Daoy (cell line): ENCODE results near the gene CASP8AP2. TPM values are rescaled to one million over a fixed set of nuclear protein-coding genes. Genes with fewer than 3 reads are reported as not detected.
"Not testable (repeated sequence)": the region's sequence is repeated elsewhere in the genome, so short reads cannot be mapped to it uniquely, and the experiment has no call there.

ENCODE experiments used
- DNase-seq: peaks from one replicate; pipeline ENCODE4 v3.0.0-alpha.2; 2015; ENCODE audit warnings: low read depth
- total RNA-seq: library from RNA; depleted of rRNA; stranded (reverse); fragments of >200 nt; shearing (Covaris generic); gene quantifications from 2 replicates; pipeline ENCODE4 v1.2.3, GENCODE V29; 2014; rRNA removed

Gene CASP8AP2
- total RNA-seq: 11.5 and 12.3 TPM in 2 replicates

DNA sequence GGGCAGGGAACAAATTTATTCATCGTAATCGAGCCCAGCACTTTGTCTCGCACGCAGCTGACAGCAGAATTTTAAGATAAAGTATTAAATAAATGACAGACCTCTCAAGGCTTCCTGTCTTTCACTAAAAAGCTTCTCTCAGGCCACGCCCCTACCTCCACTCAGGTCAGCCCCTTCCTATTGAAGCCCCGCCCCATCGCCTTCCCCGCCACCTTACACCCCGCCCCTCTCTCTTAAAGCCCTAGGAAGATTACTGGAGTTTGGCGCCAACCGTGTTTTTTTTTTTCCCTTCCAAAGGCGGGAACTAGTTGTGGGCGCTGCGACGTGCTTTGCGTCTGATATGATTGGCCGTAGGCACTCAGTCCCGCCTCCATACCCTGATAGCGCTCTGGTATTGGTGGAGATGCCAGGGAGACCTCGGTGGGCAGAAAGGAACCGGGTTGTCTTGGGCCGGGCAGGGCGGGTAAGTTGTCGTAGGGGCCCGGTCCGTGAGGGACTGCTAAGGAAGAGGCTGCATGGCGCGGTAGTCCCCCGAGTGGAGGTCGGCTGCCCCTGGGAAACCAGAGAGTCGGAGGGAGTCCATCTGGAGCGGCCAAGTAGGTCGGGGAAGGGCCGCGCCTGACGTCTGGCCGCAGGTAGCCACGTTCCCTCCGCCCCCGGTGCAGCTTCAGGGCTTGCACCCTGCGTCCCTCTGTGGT lies at the start of gene CASP8AP2:
TSS of gene CASP8AP2 (plus strand) at position 409 of the 698 bp plus-strand sequence.
- peak; percentile 96 for DNase-seq

DNA sequence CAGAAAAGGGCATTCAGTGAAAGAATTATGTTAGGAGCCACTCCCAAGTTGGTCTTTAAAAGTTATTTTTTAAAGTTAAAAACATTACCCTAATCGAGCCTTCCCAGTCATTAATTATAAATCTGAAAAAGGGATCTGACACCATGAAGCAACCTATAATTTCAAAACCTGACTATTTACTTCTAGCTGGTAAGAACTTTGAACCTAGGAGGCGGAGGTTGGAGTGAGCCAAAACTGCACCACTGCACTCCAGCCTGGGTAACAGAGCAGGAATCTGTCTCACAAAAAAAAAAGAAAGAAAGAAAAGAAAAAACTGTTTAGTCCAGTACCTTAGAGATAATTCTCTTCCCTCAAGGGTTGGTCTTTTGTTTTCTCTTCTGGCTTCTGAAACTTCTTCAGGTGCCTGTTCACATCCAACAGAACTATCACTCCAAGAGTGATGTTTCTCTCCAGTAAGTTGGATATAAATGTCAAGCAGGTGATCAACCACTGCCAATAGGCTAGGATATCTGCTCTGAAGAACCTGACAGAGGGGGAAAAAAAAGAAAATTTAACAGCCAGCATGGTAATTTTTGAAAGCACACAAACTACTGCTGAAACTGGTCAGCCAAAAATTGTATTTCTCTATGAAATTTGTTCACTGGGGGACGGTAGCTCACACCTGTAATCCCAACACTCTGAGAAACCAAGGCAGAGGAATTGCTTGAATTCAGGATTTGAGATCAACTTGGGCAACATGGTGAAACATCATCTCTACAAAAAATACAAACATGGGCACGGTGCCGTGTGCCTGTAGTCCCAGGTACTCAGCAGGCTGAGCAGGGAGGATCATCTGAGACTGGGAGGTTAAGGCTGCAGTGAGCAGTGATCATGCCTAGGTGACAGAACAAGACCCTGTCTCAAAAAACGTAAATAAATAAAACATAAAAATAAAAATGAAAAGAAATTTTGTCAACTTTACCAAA lies 48.3 kb upstream of the CASP8AP2 start:
- no peak for DNase-seq

DNA sequence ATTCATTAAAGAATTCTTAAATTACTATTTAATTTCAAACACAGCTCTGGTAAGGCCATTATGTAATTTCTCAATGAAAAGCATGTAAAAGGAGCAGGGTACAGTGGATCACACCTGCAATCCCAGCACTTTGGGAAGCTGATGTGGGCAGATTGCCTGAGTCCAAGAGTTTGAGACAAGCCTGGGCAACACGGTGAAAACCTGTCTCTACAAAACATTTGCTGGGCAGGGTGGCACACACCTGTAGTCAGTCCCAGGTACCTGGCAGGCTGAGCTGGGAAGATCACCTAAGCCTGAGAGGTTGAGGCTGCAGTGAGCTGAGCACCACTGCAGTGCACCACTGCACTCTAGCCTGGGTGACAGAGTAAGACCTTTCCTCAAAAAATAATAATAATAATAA lies 47.5 kb upstream of the CASP8AP2 start:
- DNase-seq: no peak

DNA sequence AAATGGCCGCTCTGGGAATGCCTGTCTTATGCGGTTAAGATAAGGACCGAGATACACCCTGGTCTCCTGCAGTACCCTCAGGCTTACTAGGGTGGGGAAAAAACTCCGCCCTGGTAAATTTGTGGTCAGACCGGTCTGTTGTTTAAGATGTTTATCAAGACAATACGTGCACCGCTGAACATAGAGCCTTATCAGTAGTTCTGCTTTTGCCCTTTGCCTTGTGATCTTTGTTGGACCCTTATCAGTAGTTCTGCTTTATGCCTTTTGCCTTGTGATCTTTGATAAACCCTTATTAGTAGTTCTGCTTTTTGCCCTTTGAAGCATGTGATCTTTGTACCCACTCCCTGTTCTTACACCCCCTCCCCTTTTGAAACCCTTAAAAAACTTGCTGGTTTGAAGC lies 46.4 kb upstream of the CASP8AP2 start:
- DNase-seq: not testable (repeated sequence)

DNA sequence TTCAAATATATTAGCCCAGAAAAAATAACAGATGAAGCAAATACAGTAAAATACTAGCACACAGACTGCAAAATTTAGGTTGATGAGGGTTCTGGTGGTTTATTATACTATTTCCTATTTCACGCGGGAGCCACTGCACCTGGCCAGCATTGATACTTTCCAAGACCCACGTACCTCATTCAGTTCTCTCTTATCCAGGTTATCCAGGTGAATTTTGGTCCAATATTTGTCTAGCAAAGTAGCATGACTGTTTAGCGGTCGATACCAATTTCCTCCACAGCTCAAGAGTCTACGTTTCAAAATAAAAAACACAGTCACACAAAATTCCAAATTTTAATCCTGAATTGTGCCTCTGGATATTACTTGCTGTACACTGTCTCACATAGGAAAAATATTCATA lies 44.8 kb upstream of the CASP8AP2 start:
- DNase-seq: no peak

DNA sequence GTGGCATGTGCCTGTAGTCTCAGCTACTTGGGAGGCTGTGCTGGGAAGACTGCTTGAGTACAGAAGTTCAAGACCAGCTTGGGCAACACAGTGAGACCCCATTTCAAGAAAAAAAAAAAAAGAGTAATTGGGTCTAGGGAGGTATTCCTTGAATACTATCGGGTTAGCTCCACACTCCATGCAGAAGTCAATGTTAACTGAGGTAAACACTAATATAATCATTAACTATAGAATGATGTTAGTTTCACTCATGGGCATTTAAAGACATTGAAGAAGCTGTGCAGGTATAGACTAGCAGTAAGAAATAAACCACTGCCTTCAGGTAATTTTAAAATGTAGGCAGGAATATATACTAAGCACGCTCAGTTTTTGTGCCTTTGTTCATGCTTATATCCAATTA lies 42.7 kb upstream of the CASP8AP2 start:
- no peak for DNase-seq

DNA sequence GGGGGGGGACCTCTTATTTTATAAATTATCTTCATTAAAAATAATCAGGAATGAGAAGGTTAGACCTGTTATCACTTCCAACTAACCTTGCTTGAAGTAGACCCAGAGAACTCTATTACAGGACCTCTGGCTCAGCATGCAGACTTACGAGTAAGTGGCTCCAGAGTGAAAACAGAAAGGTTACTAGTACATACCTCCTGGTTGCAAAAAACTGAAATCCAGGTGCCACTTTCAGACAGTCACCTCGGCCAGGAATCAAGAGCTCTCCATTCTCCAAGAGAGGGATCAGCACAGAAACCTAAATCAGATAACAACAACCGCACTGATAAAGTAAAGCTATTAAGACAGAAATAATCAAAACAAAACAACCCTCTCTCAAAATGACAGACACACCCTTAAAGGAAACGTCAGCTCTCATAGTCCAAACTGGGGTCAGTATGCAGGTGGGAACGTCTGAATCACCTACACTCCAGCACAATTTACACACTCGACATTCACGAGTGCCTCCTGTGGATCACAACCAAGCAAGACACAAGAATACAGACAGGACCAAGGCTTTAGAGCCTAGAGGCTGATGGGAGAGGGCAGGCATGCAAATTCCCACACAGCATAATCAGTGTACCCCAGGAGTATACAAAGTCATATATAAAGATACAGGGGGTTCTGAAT lies 41.9 kb upstream of the CASP8AP2 start:
- no peak for DNase-seq

DNA sequence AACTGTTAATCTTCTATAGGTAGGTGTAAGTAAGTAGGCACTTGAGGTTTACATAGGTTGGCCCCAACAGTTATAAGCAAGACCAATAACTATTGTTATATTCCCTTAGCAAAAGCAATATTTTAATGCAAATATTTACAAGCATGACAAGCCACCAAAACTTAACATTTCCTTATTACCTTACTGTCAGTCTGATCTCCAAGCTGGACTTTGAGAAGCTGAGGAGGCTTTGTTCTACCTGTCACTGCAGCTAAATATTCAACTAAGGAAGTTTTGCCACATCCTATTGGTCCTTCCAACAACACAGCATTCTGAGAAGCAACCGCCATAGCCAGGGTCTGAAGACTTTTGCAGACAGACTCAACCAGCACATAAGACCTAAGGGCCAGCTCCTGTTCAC lies 39.7 kb upstream of the CASP8AP2 start:
- no peak for DNase-seq

DNA sequence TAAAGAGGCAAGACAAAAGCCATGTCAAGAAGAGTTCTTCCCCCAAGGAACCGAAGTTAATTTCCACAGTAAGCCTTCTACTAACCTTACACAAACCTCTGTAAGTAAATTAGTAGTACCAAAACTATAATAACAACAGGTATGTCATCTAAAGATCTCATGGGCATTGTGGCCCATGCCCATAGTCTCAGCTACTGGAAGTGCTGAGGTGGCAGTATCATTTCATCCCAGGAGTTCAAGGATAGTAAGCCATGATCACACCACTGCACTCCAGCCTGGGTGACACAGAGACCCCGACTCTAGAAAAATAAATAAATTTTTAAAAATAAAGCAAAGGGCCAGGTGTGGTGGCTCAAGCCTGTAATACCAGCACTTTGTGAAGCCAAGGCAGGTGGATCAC lies 39.3 kb upstream of the CASP8AP2 start:
- no peak for DNase-seq

DNA sequence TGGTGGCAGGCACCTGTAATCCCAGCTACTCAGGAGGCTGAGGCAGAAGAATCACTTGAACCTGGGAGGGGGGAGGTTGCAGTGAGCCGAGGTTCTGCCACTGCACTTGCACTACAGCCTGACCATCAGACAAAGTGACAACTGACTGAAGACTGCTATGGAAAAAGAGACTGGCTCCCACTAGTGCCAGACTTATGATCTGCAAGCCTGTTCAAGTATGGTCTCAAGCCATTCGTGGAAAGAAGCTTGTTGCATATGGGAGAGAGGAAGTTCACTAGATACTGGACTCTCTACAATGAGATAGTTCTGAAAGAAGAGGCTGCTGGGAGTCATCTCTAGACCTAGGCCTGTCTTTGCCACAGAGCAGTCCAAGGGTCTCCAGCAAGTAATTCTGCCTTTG lies 36.8 kb upstream of the CASP8AP2 start:
- peak; percentile 4 for DNase-seq

DNA sequence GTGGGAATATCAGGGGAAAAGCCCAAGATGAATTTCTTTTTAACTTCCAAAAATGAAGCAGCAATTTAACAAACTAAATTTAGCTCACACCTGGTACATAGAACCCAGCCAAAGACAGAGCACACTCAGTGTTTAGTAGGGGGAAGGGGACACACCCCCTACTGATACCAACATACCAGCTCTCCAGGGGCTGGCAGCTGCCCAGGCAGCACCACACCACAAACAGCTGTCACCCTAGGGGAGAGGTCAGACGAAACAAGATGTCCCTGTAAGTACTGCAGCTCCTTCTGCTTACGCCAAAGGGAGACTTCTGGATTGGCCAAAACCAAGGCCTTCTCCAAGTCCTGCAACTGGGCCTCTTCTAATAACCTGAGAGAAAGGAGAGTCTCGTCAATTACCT lies 36.1 kb upstream of the CASP8AP2 start:
- peak; percentile 25 for DNase-seq

DNA sequence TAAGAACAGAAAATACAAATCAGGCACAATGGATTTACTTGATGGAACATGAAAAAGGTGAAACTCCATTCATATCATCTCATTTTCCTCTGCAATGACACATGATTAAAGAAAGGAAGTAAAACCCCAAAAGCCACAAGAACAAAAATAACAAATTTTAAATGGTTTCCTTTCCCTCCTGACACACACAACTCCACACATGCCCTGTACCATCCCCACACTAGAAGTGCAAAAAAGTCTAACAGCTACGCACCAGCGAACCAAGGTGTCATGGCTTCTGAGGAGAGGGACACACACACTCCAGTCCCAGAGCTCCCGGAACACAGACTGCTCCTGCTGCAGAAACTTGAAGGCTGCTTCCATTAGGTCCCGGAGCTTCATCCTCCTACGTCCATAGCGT lies 35.4 kb upstream of the CASP8AP2 start:
- no peak for DNase-seq

DNA sequence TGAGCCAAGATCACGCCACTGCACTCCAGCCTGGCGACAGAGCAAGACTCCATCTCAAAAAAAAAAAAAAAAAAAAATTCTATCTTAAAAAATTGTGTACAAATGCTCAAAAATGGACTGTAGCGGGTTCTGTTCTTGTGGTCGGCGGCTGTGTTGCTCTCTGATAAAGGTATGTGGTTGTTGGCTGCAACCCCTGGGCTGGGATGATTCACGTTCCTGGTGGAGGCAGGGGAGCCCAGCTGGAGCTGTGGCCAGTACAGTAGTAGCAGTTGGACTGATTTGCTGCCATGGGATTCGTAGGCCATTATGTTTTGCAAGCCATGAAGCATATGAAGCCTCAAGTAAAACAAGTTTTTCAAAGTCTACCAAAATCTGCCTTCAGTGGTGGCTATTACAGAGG lies 32.4 kb upstream of the CASP8AP2 start:
- DNase-seq: peak; percentile 83

DNA sequence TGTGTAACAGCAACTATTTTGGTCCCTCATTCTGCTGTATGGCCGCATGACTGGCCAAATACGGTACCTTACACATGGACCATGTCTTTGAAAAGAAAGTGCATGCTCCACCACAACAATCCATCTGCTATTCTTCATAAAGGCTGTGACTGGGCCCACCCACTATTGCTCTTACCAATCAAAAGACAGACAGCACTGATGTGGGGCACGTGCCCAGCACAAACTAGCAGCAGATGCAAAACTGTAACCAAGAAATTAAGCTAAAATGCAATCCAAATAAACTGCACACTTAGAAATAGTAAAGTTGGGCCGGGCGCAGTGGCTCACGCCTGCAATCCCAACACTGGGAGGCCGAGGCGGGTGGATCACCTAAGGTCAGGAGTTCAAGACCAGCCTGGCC lies 30.6 kb upstream of the CASP8AP2 start:
- no peak for DNase-seq

DNA sequence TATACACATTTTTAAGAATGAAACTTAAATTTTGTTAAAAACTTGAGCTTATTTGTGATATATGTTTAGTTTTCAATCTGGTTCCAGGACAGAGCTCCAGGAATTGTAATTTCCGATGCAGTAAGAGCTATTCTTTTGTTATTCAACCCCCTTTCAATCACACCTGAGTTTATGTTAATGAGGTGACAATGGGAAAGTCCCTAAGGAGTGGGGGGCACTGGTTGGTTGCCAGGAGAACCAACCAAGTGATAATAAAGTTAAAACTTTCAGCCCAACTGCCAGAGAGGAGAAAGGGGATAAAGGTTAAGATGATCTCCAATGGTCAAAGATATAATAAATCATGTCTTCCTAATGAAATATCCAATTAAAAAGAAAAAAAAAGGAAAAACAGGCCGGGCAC lies 29.9 kb upstream of the CASP8AP2 start:
- DNase-seq: no peak

DNA sequence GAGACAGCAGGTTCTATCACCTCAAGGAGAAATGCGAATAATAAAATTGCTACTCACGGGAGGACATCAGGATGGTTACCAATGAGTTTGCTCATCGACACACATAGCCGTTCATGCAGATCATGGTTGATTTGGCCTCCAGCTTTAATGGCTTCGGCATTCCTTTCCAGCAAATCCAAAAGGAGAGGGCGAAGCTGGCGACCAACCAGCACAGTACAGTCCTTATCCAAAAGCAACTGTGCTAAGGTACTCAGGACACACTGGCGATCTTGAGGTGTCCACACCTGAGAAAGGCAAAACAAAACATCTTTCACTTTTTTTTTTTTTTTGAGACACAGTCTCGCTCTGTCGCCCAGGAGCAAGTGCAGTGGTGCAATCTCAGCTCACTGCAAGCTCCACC lies 26.4 kb upstream of the CASP8AP2 start:
- no peak for DNase-seq

DNA sequence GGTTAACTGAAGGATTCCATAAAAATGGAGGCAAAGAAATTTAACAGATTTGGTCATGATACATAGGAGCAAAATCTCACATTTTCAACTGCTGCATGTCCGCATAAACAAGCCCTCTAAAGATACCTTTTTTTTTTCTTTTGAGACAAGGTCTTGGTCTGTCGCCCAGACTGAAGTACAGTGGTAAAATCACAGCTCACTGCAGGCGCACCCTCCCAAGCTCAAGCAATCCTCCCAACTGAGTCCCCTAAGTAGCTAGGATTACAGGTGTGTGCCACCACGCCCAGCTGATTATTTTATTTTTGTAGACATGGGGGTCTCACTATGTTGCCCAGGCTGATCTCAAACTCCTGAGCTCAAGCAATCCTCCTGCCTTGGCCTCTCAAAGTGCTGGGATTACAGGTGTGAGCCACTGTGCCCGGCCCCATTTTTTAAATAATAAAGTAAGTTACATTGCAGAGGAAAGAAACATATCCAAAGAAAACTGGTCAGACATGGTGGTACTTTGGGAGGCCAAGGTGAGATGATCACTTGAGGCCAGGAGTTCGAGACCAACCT lies 23.8 kb upstream of the CASP8AP2 start:
- no peak for DNase-seq

DNA sequence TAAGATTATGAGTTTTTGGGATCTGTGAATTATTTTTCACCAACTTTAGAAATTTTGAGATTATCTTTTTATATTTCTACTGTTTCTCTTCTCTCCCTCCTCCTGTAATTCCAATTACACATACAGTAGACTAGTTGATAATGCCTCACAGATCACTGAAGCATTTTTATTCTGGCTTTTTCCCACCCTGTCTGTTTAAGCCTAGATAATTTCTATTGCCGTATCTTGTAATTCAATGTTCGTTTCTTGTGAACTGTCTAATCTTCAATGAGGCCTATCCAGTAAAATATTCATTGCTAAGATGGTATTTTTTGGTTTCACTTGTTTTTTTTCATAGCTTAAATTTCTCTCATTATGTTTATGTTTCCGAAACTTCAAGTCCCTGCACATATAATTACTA lies 22.1 kb upstream of the CASP8AP2 start:
- no peak for DNase-seq

DNA sequence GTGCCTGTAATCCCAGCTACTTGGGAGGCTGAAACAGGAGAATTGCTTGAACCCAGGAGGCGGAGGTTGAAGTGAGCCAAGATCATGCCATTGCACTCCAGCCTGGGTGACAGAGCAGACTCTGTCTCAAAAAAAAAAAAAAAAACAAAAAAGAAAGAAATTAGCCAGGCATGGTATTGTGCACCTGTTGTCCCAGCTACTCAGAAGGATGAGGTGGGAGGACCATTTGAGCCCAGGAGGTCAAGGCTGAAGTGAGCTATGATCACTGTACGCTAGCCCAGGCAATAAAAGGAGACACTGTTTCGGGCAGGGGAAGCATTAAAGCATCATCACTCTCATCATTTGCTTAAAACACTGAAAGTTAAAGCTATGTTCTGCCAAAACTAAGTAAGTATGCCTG lies 16.3 kb upstream of the CASP8AP2 start:
- not testable (repeated sequence) for DNase-seq

DNA sequence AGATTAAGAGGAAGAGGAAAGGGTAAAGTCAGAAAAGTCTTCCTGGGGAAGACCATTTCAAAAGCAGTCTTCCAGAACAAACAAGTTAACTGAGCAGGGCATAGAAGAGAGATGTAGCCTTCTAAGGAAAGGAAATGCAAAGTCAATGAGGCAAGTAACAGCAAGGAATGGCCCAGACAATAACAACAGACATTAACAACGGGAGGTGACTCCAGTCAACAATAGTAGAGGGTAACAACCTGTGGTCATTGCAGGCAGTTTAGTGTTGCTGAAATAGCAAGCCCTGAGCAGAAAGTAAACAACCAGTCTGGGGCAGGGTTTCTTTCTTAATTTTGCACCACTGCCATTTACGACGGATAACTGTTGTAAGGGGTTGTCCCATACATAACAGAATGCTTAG lies 12.2 kb upstream of the CASP8AP2 start:
- no peak for DNase-seq

DNA sequence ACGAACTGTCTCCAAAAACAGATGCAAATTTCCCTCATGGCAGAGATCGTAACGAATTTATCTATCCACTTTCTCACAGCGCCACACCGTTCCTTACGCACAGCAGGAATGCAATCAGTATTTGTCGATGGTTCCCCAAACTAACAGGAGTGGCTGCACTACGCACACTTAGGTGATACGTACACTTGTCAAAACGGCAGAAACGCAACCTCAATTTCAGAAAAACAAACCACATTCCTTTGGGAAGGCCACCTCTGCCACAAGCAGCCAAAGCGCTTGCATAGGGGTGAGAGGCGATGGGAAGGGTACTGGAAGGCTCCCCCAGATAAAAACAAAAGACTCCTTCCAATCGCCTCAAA lies 10.7 kb upstream of the CASP8AP2 start:
- no peak for DNase-seq
